Measurements from ENCODE around the gene ELAVL1.

The ELAVL1 gene

GRCh38 chr19:7917267-7918061 is 88.0 kb downstream of the ELAVL1 start:
- WGBS (ENCODE audit: insufficient coverage): under 1% methylated on average over 62 of the region's 71 CpGs
- DNase-seq: peak; percentile 70 to 79 (median 77)
- Histone ChIP-seq H3K4me3 (ENCODE audit: control insufficient read depth in 1 of 7, extremely low read depth in 1 of 7, insufficient read depth in 4 of 7, low read depth in 2 of 7, low read length in 6 of 7) (peak overlapping the region in 4 of 7 experiments; percentile 41 to 61 (median 56)), H3K27ac (ENCODE audit: insufficient read depth in 1 of 2, low read depth in 1 of 2, low read length in 2 of 2, poor library complexity in 1 of 2, severe bottlenecking in 2 of 2) (no peak overlapping the region), H3K27me3 (replicated peaks in 2 of 5; ENCODE audit: control insufficient read depth in 4 of 5, insufficient read depth in 5 of 5, low read length in 4 of 5) (peaks cover 0 to 58% (median 15%) of the 10 kb centered on the region in 5 experiments), H3K36me3 (ENCODE audit: control insufficient read depth in 4 of 4, insufficient read depth in 4 of 4, low read length in 3 of 4) (peaks cover 0 to 13% (median 8%) of the 10 kb centered on the region in 4 experiments), H3K9me3 (ENCODE audit: control extremely low read depth in 1 of 5, control insufficient read depth in 4 of 5, insufficient read depth in 2 of 5, low read depth in 1 of 5, low read length in 4 of 5) (no peaks in the 10 kb centered on the region), H3K4me1 (ENCODE audit: control extremely low read depth in 1 of 4, control insufficient read depth in 4 of 4, insufficient read depth in 4 of 4, low read length in 3 of 4) (peaks cover 0 to 51% (median 48%) of the 10 kb centered on the region in 4 experiments)
- ChIA-PET POLR2A (interaction anchor here (0.7 to 1.0 kb wide), 2 partner anchors 14 to 16 kb away, joined by 3 read pairs; partner anchors contain the start of gene MAP2K7), CTCF (interaction anchor here (0.9 to 4.0 kb wide), 12 partner anchors 9 to 65 kb away, joined by 3 to 20 read pairs (median 3); partner anchors contain the start of genes CTXN1 and MAP2K7)

GRCh38 chr19:7916955-7917266 is 88.5 kb downstream of the ELAVL1 start:
- no peaks in the 10 kb centered on the region for H3K9me3 ChIP-seq (ENCODE audit: control extremely low read depth in 1 of 5, control insufficient read depth in 4 of 5, insufficient read depth in 2 of 5, low read depth in 1 of 5, low read length in 4 of 5)
- no peak for DNase-seq
- no peak overlapping the region for H3K27ac ChIP-seq (ENCODE audit: insufficient read depth in 1 of 2, low read depth in 1 of 2, low read length in 2 of 2, poor library complexity in 1 of 2, severe bottlenecking in 2 of 2)
- ChIA-PET POLR2A (interaction anchor here (0.7 kb wide), 1 partner anchor 15 kb away, joined by 3 read pairs; no protein-coding TSS in a partner anchor), CTCF (interaction anchor here (0.9 to 2.9 kb wide), 6 partner anchors 11 to 64 kb away, joined by 3 to 20 read pairs (median 3); partner anchors contain the start of gene CTXN1)
- peaks cover 2 to 12% (median 6%) of the 10 kb centered on the region in 4 experiments for H3K36me3 ChIP-seq (ENCODE audit: control insufficient read depth in 4 of 4, insufficient read depth in 4 of 4, low read length in 3 of 4)
- peaks cover 0 to 58% (median 15%) of the 10 kb centered on the region in 5 experiments for H3K27me3 ChIP-seq (replicated peaks in 2 of 5; ENCODE audit: control insufficient read depth in 4 of 5, insufficient read depth in 5 of 5, low read length in 4 of 5)
- WGBS (ENCODE audit: insufficient coverage): 4% methylated on average over 8 of the region's 12 CpGs
- H3K4me1 ChIP-seq (ENCODE audit: control extremely low read depth in 1 of 4, control insufficient read depth in 4 of 4, insufficient read depth in 4 of 4, low read length in 3 of 4): peaks cover 0 to 50% (median 47%) of the 10 kb centered on the region in 4 experiments
- H3K4me3 ChIP-seq (ENCODE audit: control insufficient read depth in 1 of 7, extremely low read depth in 1 of 7, insufficient read depth in 4 of 7, low read depth in 2 of 7, low read length in 6 of 7): peak overlapping the region in 4 of 7 experiments; percentile 19 to 61 (median 56)

GRCh38 chr19:7916103-7916954 is 89.1 kb downstream of the ELAVL1 start:
- no peak overlapping the region for H3K27ac ChIP-seq (ENCODE audit: insufficient read depth in 1 of 2, low read depth in 1 of 2, low read length in 2 of 2, poor library complexity in 1 of 2, severe bottlenecking in 2 of 2)
- peak overlapping the region in 5 of 7 experiments; percentile 23 to 56 (median 37) for H3K4me3 ChIP-seq (ENCODE audit: control insufficient read depth in 1 of 7, extremely low read depth in 1 of 7, insufficient read depth in 4 of 7, low read depth in 2 of 7, low read length in 6 of 7)
- H3K36me3 ChIP-seq (ENCODE audit: control insufficient read depth in 4 of 4, insufficient read depth in 4 of 4, low read length in 3 of 4): peaks cover 5 to 18% (median 11%) of the 10 kb centered on the region in 4 experiments
- DNase-seq: peak in 2 of 3 donors; percentile 40 to 57
- WGBS (ENCODE audit: insufficient coverage): under 1% methylated on average over 59 of the region's 104 CpGs
- no peaks in the 10 kb centered on the region for H3K9me3 ChIP-seq (ENCODE audit: control extremely low read depth in 1 of 5, control insufficient read depth in 4 of 5, insufficient read depth in 2 of 5, low read depth in 1 of 5, low read length in 4 of 5)
- ChIA-PET CTCF (interaction anchor here (0.6 to 2.9 kb wide), 7 partner anchors 8 to 341 kb away, joined by 3 to 20 read pairs (median 3); partner anchors contain the start of gene CTXN1), POLR2A (interaction anchor here (0.7 to 0.8 kb wide), 2 partner anchors 15 to 28 kb away, joined by 3 to 5 read pairs; partner anchors contain the start of gene TIMM44)
- peaks cover 0 to 58% (median 15%) of the 10 kb centered on the region in 5 experiments for H3K27me3 ChIP-seq (replicated peaks in 2 of 5; ENCODE audit: control insufficient read depth in 4 of 5, insufficient read depth in 5 of 5, low read length in 4 of 5)
- H3K4me1 ChIP-seq (ENCODE audit: control extremely low read depth in 1 of 4, control insufficient read depth in 4 of 4, insufficient read depth in 4 of 4, low read length in 3 of 4): peaks cover 0 to 45% (median 41%) of the 10 kb centered on the region in 4 experiments

- peak overlapping the region in 5 of 7 experiments; percentile 23 to 50 (median 37) for H3K4me3 ChIP-seq (ENCODE audit: control insufficient read depth in 1 of 7, extremely low read depth in 1 of 7, insufficient read depth in 4 of 7, low read depth in 2 of 7, low read length in 6 of 7)
Measured at GRCh38 chr19:7915250-7916102, 90.0 kb downstream of the ELAVL1 start.

GRCh38 chr19:7914598-7915045 is 90.8 kb downstream of the ELAVL1 start, which contains the start of gene TGFBR3L:
Gene TGFBR3L (plus strand): TSS chr19:7914830.
- peaks cover 0 to 35% (median 31%) of the 10 kb centered on the region in 4 experiments for H3K4me1 ChIP-seq (ENCODE audit: control extremely low read depth in 1 of 4, control insufficient read depth in 4 of 4, insufficient read depth in 4 of 4, low read length in 3 of 4)
- no peak within 1 kb of the TSS for H3K27ac ChIP-seq (ENCODE audit: insufficient read depth in 1 of 2, low read depth in 1 of 2, low read length in 2 of 2, poor library complexity in 1 of 2, severe bottlenecking in 2 of 2)
- H3K27me3 ChIP-seq (replicated peaks in 2 of 5; ENCODE audit: control insufficient read depth in 4 of 5, insufficient read depth in 5 of 5, low read length in 4 of 5): peaks cover 0 to 56% (median 15%) of the 10 kb centered on the region in 5 experiments
- WGBS (ENCODE audit: insufficient coverage): 97% methylated on average over 7 of the region's 12 CpGs
- H3K36me3 ChIP-seq (ENCODE audit: control insufficient read depth in 4 of 4, insufficient read depth in 4 of 4, low read length in 3 of 4): peaks cover 8 to 33% (median 27%) of the 10 kb centered on the region in 4 experiments
- CTCF ChIA-PET: interaction anchor here (2.0 kb wide), 1 partner anchor 9 kb away, joined by 7 read pairs; no protein-coding TSS in a partner anchor
- no peak within 1 kb of the TSS for H3K4me3 ChIP-seq (ENCODE audit: control insufficient read depth in 1 of 7, extremely low read depth in 1 of 7, insufficient read depth in 4 of 7, low read depth in 2 of 7, low read length in 6 of 7)
- POLR2A ChIA-PET: no interaction called here
- H3K9me3 ChIP-seq (ENCODE audit: control extremely low read depth in 1 of 5, control insufficient read depth in 4 of 5, insufficient read depth in 2 of 5, low read depth in 1 of 5, low read length in 4 of 5): no peaks in the 10 kb centered on the region
- no peak for DNase-seq

More at GRCh38 chr19:7915250-7916102, 90.0 kb downstream of the ELAVL1 start:
- 45% methylated on average over 20 of the region's 24 CpGs for WGBS (ENCODE audit: insufficient coverage)
- Histone ChIP-seq H3K27me3 (replicated peaks in 2 of 5; ENCODE audit: control insufficient read depth in 4 of 5, insufficient read depth in 5 of 5, low read length in 4 of 5) (peaks cover 0 to 58% (median 15%) of the 10 kb centered on the region in 5 experiments), H3K9me3 (ENCODE audit: control extremely low read depth in 1 of 5, control insufficient read depth in 4 of 5, insufficient read depth in 2 of 5, low read depth in 1 of 5, low read length in 4 of 5) (no peaks in the 10 kb centered on the region), H3K27ac (ENCODE audit: insufficient read depth in 1 of 2, low read depth in 1 of 2, low read length in 2 of 2, poor library complexity in 1 of 2, severe bottlenecking in 2 of 2) (no peak overlapping the region), H3K4me1 (ENCODE audit: control extremely low read depth in 1 of 4, control insufficient read depth in 4 of 4, insufficient read depth in 4 of 4, low read length in 3 of 4) (peaks cover 0 to 40% (median 36%) of the 10 kb centered on the region in 4 experiments), H3K36me3 (ENCODE audit: control insufficient read depth in 4 of 4, insufficient read depth in 4 of 4, low read length in 3 of 4) (peaks cover 8 to 26% (median 19%) of the 10 kb centered on the region in 4 experiments)
- ChIA-PET POLR2A (interaction anchor here (0.8 kb wide), 1 partner anchor 28 kb away, joined by 5 read pairs; the partner anchor contains the start of gene TIMM44), CTCF (interaction anchor here (0.6 to 2.0 kb wide), 4 partner anchors 9 to 342 kb away, joined by 3 to 7 read pairs (median 4); no protein-coding TSS in a partner anchor)
- DNase-seq: no peak

- ChIA-PET POLR2A (no interaction called here), CTCF (no interaction called here)
- Histone ChIP-seq H3K27me3 (replicated peaks in 2 of 5; ENCODE audit: control insufficient read depth in 4 of 5, insufficient read depth in 5 of 5, low read length in 4 of 5) (peaks cover 0 to 50% (median 15%) of the 10 kb centered on the region in 5 experiments), H3K27ac (ENCODE audit: insufficient read depth in 1 of 2, low read depth in 1 of 2, low read length in 2 of 2, poor library complexity in 1 of 2, severe bottlenecking in 2 of 2) (no peak overlapping the region), H3K4me1 (ENCODE audit: control extremely low read depth in 1 of 4, control insufficient read depth in 4 of 4, insufficient read depth in 4 of 4, low read length in 3 of 4) (peaks cover 0 to 30% (median 28%) of the 10 kb centered on the region in 4 experiments), H3K36me3 (ENCODE audit: control insufficient read depth in 4 of 4, insufficient read depth in 4 of 4, low read length in 3 of 4) (peaks cover 8 to 38% (median 27%) of the 10 kb centered on the region in 4 experiments), H3K9me3 (ENCODE audit: control extremely low read depth in 1 of 5, control insufficient read depth in 4 of 5, insufficient read depth in 2 of 5, low read depth in 1 of 5, low read length in 4 of 5) (no peaks in the 10 kb centered on the region), H3K4me3 (ENCODE audit: control insufficient read depth in 1 of 7, extremely low read depth in 1 of 7, insufficient read depth in 4 of 7, low read depth in 2 of 7, low read length in 6 of 7) (no peak overlapping the region)
- WGBS (ENCODE audit: insufficient coverage): 82% methylated on average over 5 of the region's 12 CpGs
- no peak for DNase-seq
Measured at GRCh38 chr19:7914099-7914498, 91.3 kb downstream of the ELAVL1 start.

Measured in common myeloid progenitor, CD34-positive (primary cell).